Stimulated activated naive CD8-positive, alpha-beta T cell treated with anti-CD3 and anti-CD28 coated beads, Interleukin-15, Interleukin-2, amounts not matched to agents 100 U/mL and 50 U/mL, for 24 hours (primary cell): Measurements from ENCODE around the gene MGRN1.
A peak's percentile ranks its signal among the peaks of the same experiment; 100 is the strongest.

Source experiments
- ATAC-seq: fragments of 150-1000 bp; cut with Tn5 transposase; one replicate; pipeline ENCODE4 v1.10.0; 2021
- DNase-seq: peaks from one replicate; pipeline ENCODE4 v3.0.0; 2021

Gene MGRN1

GRCh38 chr16:4654011-4654963 is 29.7 kb downstream of the MGRN1 start:
- DNase-seq, result no peak
- no peak for ATAC-seq

GRCh38 chr16:4654964-4655590 is 30.5 kb downstream of the MGRN1 start:
- DNase-seq, result no peak
- ATAC-seq, result no peak

GRCh38 chr16:4655801-4656200 is 31.2 kb downstream of the MGRN1 start:
- ATAC-seq (no peak), DNase-seq (no peak)

GRCh38 chr16:4656221-4656620 is 31.6 kb downstream of the MGRN1 start:
- ATAC-seq, result no peak
- DNase-seq, result no peak

GRCh38 chr16:4656695-4657686 is 32.4 kb downstream of the MGRN1 start:
- DNase-seq (no peak), ATAC-seq (no peak)

- ATAC-seq (no peak), DNase-seq (no peak)
Observed at GRCh38 chr16:4659363-4660353, 35.0 kb downstream of the MGRN1 start.

- DNase-seq, result peak; percentile 85
- ATAC-seq, result peak; percentile 81
Observed at GRCh38 chr16:4660454-4661007, 35.9 kb downstream of the MGRN1 start.

GRCh38 chr16:4661661-4662060 is 37.0 kb downstream of the MGRN1 start:
- DNase-seq (no peak), ATAC-seq (no peak)

GRCh38 chr16:4663465-4663776 is 38.8 kb downstream of the MGRN1 start:
- no peak for ATAC-seq
- DNase-seq, result no peak

GRCh38 chr16:4663777-4664465 is 39.3 kb downstream of the MGRN1 start:
- DNase-seq (peak; percentile 38), ATAC-seq (peak; percentile 12)

- DNase-seq (peak; percentile 67), ATAC-seq (peak; percentile 53)
Observed at GRCh38 chr16:4664538-4665418, 40.2 kb downstream of the MGRN1 start.

GRCh38 chr16:4666537-4667202 is 42.0 kb downstream of the MGRN1 start:
- DNase-seq (no peak), ATAC-seq (no peak)

GRCh38 chr16:4667203-4667963 is 42.8 kb downstream of the MGRN1 start:
- ATAC-seq (no peak), DNase-seq (no peak)

- DNase-seq (no peak), ATAC-seq (no peak)
Observed at GRCh38 chr16:4668313-4668960, 43.8 kb downstream of the MGRN1 start.

GRCh38 chr16:4673387-4674046 is 48.9 kb downstream of the MGRN1 start:
- ATAC-seq (no peak), DNase-seq (no peak)

GRCh38 chr16:4674926-4675530 is 50.4 kb downstream of the MGRN1 start:
- DNase-seq (no peak), ATAC-seq (no peak)
